H9 (cell line): ENCODE results near the gene SRC. TPM values are rescaled to one million over a fixed set of nuclear protein-coding genes. Genes with fewer than 3 reads are reported as not detected.

ENCODE experiments used
- DNase-seq: peaks from one replicate; pipeline ENCODE4 v3.0.0-alpha.2; 2017
- H2AFZ ChIP-seq: one replicate; pipeline ENCODE4 v1.6.1; 2013; ENCODE audit warnings: mild to moderate bottlenecking, low read length, control low read depth, moderate library complexity
- H2AK5ac ChIP-seq: 2 replicates; pipeline ENCODE4 v1.6.1; 2013; ENCODE audit warnings: low read length, control low read depth, mixed read lengths; ENCODE audit not compliant: insufficient read length
- H2BK120ac ChIP-seq: one replicate; pipeline ENCODE4 v1.6.1; 2013; ENCODE audit warnings: low read depth, mild to moderate bottlenecking, low read length, control low read depth, inconsistent platforms; ENCODE audit not compliant: poor library complexity, severe bottlenecking
- H2BK12ac ChIP-seq: 2 replicates; pipeline ENCODE4 v1.6.1; 2013; ENCODE audit warnings: low read length, control low read depth, mixed read lengths, low read depth; ENCODE audit not compliant: insufficient read length
- H2BK15ac ChIP-seq: 2 replicates; pipeline ENCODE4 v1.6.1; 2013; ENCODE audit warnings: low read depth, low read length, control low read depth
- H2BK20ac ChIP-seq: one replicate; pipeline ENCODE4 v1.6.1; 2013; ENCODE audit warnings: low read depth, mild to moderate bottlenecking, low read length, control low read depth, inconsistent platforms; ENCODE audit not compliant: poor library complexity, severe bottlenecking
- H2BK5ac ChIP-seq: 2 replicates; pipeline ENCODE4 v1.6.1; 2013; ENCODE audit warnings: low read length, control low read depth, mixed read lengths; ENCODE audit not compliant: insufficient read length
- H3K14ac ChIP-seq: 2 replicates; pipeline ENCODE4 v1.6.1; 2013; ENCODE audit warnings: low read length, control low read depth; ENCODE audit not compliant: insufficient read depth
- H3K18ac ChIP-seq: 2 replicates; pipeline ENCODE4 v1.6.1; 2013; ENCODE audit warnings: low read depth, mild to moderate bottlenecking, mixed read lengths, low read length, control low read depth; ENCODE audit not compliant: insufficient read length
- H3K23ac ChIP-seq: 2 replicates; pipeline ENCODE4 v1.6.1; 2013; ENCODE audit warnings: low read length, control low read depth, mixed read lengths, low read depth; ENCODE audit not compliant: insufficient read length
- H3K23me2 ChIP-seq: 2 replicates; pipeline ENCODE4 v1.6.1; 2013; ENCODE audit warnings: low read depth, mild to moderate bottlenecking, mixed read lengths, low read length, control low read depth; ENCODE audit not compliant: insufficient read length, poor library complexity, severe bottlenecking
- H3K27ac ChIP-seq: 2 replicates; pipeline ENCODE4 v1.5.1; 2013; ENCODE audit warnings: low read length, control low read depth, mixed read lengths, low read depth; ENCODE audit not compliant: insufficient read length
- H3K27me3 ChIP-seq: 2 replicates; pipeline ENCODE4 v1.6.1; 2013; ENCODE audit warnings: low read length, control low read depth, inconsistent platforms; ENCODE audit not compliant: insufficient read depth
- H3K4ac ChIP-seq: 2 replicates; pipeline ENCODE4 v1.6.1; 2013; ENCODE audit warnings: low read depth, mild to moderate bottlenecking, control low read depth, inconsistent platforms, low read length, moderate library complexity
- H3K4me1 ChIP-seq: 2 replicates; pipeline ENCODE4 v1.6.1; 2013; ENCODE audit warnings: low read length, control low read depth, inconsistent platforms; ENCODE audit not compliant: insufficient read depth
- H3K4me2 ChIP-seq: 2 replicates; pipeline ENCODE4 v1.6.1; 2013; ENCODE audit warnings: low read length, control low read depth, mixed read lengths; ENCODE audit not compliant: insufficient read length, insufficient read depth
- H3K56ac ChIP-seq: 2 replicates; pipeline ENCODE4 v1.6.1; 2013; ENCODE audit warnings: low read depth, mild to moderate bottlenecking, mixed read lengths, low read length, control low read depth; ENCODE audit not compliant: insufficient read length
- H3K79me1 ChIP-seq: 2 replicates; pipeline ENCODE4 v1.6.1; 2013; ENCODE audit warnings: low read depth, mild to moderate bottlenecking, moderate library complexity, low read length, control low read depth, inconsistent platforms; ENCODE audit not compliant: insufficient read depth, poor library complexity, severe bottlenecking
- H3K79me2 ChIP-seq: 2 replicates; pipeline ENCODE4 v1.6.1; 2013; ENCODE audit warnings: low read length, control low read depth, inconsistent platforms; ENCODE audit not compliant: insufficient read depth
- H3K9ac ChIP-seq: 2 replicates; pipeline ENCODE4 v1.6.1; 2013; ENCODE audit warnings: low read length, control low read depth, mixed read lengths; ENCODE audit not compliant: insufficient read length; ENCODE audit errors: extremely low read depth
- H3K9me3 ChIP-seq: one replicate; pipeline ENCODE4 v1.6.1; 2013; ENCODE audit warnings: low read depth, low read length, inconsistent platforms; ENCODE audit not compliant: control insufficient read depth
- H3T11ph ChIP-seq: one replicate; pipeline ENCODE4 v1.6.1; 2013; ENCODE audit warnings: mild to moderate bottlenecking, low read length, control low read depth, inconsistent platforms
- H4K20me1 ChIP-seq: one replicate; pipeline ENCODE4 v1.6.1; 2013; ENCODE audit not compliant: control insufficient read depth, insufficient read length, insufficient read depth
- H4K5ac ChIP-seq: 2 replicates; pipeline ENCODE4 v1.6.1; 2013; ENCODE audit warnings: low read depth, mild to moderate bottlenecking, mixed read lengths, low read length, control low read depth; ENCODE audit not compliant: insufficient read length
- H4K8ac ChIP-seq: replicated peaks from 2 replicates; pipeline ENCODE4 v1.6.1; 2013; ENCODE audit warnings: low read length, control low read depth, mixed read lengths, low read depth; ENCODE audit not compliant: insufficient read length
- H4K91ac ChIP-seq: 2 replicates; pipeline ENCODE4 v1.6.1; 2013; ENCODE audit warnings: low read depth, mild to moderate bottlenecking, moderate library complexity, mixed read lengths, low read length, control low read depth; ENCODE audit not compliant: insufficient read length
- H3K27ac Mint-ChIP-seq, 3 experiments: 2 replicates in 2 of 3; 3 replicates in 1 of 3; pipeline ENCODE4 v1.8.0; 2020 to 2021; ENCODE audit warnings: mixed read lengths in 3 of 3, mild to moderate bottlenecking in 1 of 3, moderate library complexity in 1 of 3
- H3K27me3 Mint-ChIP-seq: 2 replicates; pipeline ENCODE4 v1.8.0; 2021; ENCODE audit warnings: low read depth, mild to moderate bottlenecking, moderate library complexity, mixed read lengths
- H3K36me3 Mint-ChIP-seq, 3 experiments: 2 replicates in 2 of 3; 3 replicates in 1 of 3; pipeline ENCODE4 v1.8.0; 2020 to 2021; ENCODE audit warnings: low read depth in 3 of 3, mixed read lengths in 3 of 3; ENCODE audit not compliant: insufficient read depth in 1 of 3
- H3K4me1 Mint-ChIP-seq, 2 experiments: 2 replicates each; pipeline ENCODE4 v1.8.0; 2020; ENCODE audit warnings: mixed read lengths in 2 of 2
- H3K4me3 Mint-ChIP-seq, 2 experiments: 2 replicates in 1 of 2; 3 replicates in 1 of 2; pipeline ENCODE4 v1.8.0; 2020 to 2021; ENCODE audit warnings: mild to moderate bottlenecking in 2 of 2, mixed read lengths in 2 of 2, moderate library complexity in 1 of 2
- H3K9me3 Mint-ChIP-seq, 2 experiments: 2 replicates in 1 of 2; 3 replicates in 1 of 2; pipeline ENCODE4 v1.8.0; 2020; ENCODE audit warnings: mild to moderate bottlenecking in 2 of 2, mixed read lengths in 2 of 2, moderate library complexity in 1 of 2
- CTCF ChIP-seq: fragments of 200-600 bp; sonication (generic); conservative IDR thresholded peaks from 3 replicates; pipeline ENCODE4 v1.8.0; 2021; ENCODE audit warnings: antibody characterized with exemption, mild to moderate bottlenecking
- WGBS: extraction: QIAGEN DNeasy Blood & Tissue Kit; methylation state at CpG from one replicate; pipeline ENCODE4 v1.1.7; 2013; ENCODE audit warnings: missing lambda C conversion rate, low lambda C conversion rate, mixed read lengths; ENCODE audit not compliant: insufficient read length; ENCODE audit errors: extremely low coverage; 5-methylcytosine and 5-hydroxymethylcytosine counted together
- total RNA-seq: library from RNA; stranded (reverse); gene quantifications from 2 replicates; pipeline ENCODE4 v1.2.1, GENCODE V29; 2021

Gene SRC
- total RNA-seq, 1 experiment from 2014 or later = 44.5 TPM

DNA sequence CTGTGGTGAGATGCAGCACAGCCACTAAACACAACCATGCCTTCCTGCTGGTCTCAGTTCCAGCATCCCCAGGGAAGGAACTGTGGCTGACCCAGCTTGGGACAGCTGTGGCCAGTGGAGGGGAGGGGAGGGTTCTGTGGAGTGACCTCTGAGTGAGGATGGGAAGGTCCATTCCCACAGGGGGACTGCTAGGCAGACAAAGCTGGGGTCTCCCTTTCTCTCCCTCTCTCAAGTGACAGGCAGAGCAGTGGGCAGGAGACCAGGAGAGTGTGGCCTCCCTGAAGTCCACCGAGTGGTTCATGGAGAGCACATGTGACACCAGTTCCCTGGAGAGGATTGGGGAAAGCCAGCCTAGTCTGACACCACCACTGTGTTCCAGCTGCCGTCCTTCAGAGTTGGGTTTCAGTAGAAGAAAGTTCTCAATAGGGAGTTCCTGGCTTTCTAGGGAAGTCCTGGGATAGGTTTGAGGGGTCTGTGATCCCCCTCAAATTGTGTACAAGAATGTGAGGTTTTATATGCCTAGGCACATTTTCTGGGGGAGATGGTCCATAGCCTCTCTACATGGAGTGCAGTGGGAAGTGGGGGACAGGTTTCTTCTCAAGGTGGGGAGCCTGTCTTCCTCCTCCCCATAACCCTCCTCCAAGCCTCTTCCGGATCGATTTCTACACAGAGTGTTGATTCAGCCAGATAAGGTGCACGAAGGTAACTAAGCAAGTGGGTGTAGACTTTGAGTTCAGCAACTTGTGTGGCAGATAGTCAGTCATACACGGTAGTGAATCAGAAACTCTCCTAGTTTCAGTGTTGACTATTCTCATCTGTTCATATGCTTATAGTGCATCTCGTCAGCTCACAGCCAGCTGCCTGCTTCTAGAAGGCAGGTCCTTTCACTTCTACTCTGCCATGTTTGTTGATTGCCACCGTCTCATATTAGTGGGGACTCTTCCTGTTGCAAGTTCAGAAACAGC lies 37.6 kb upstream of the SRC start:
- Histone ChIP-seq H4K20me1 (no peaks in the 10 kb centered on the region), H2BK20ac (no peak overlapping the region), H3K23ac (no peak overlapping the region), H3K9ac (no peak overlapping the region), H2BK5ac (no peak overlapping the region), H3K18ac (no peak overlapping the region), H2BK12ac (no peak overlapping the region), H4K5ac (no peak overlapping the region), H3K9me3 (no peaks in the 10 kb centered on the region), H2BK120ac (no peak overlapping the region), H2AK5ac (no peak overlapping the region), H3K4ac (no peak overlapping the region), H3K56ac (no peak overlapping the region), H3K79me2 (no peaks in the 10 kb centered on the region; the same call in 1 of the 2 replicates), H3K4me1 (no peaks in the 10 kb centered on the region), H4K8ac (no peak overlapping the region), H4K91ac (no peak overlapping the region), H3K14ac (no peak overlapping the region), H2BK15ac (no peak overlapping the region), H3K27me3 (no peaks in the 10 kb centered on the region), H3T11ph (no peak overlapping the region), H3K27ac (no peak overlapping the region), H3K4me2 (no peak overlapping the region), H3K79me1 (no peaks in the 10 kb centered on the region), H2AFZ (no peak overlapping the region), H3K23me2 (no peaks in the 10 kb centered on the region)
- no peaks in the 10 kb centered on the region for H3K9me3 Mint-ChIP-seq
- no peak overlapping the region for H3K4me3 Mint-ChIP-seq
- no CpG with 5 or more reads among the region's 8 CpGs for WGBS
- DNase-seq = no peak
- peak overlapping the region in 2 of 3 experiments; percentile 49 to 56; a peak in 3 of 7 replicates for H3K27ac Mint-ChIP-seq
- TF ChIP-seq CTCF = no peak
- H3K4me1 Mint-ChIP-seq = peaks cover 21 to 29% of the 10 kb centered on the region in 2 experiments
- H3K27me3 Mint-ChIP-seq = no peaks in the 10 kb centered on the region
- peaks cover 11 to 30% (median 17%) of the 10 kb centered on the region in 3 experiments for H3K36me3 Mint-ChIP-seq
